BE2C (cell line): ENCODE data around the gene CIDEB.
A peak's percentile ranks its signal among the peaks of the same experiment; 100 is the strongest.

Experiments used
- DNase-seq: peaks from one replicate; pipeline ENCODE4 v3.0.0-alpha.2; 2020
- H3K27me3 ChIP-seq: fragments of 250-450 bp; sonication (Bioruptor Pico); 2 replicates; pipeline ENCODE4 v1.5.1; 2020; ENCODE audit warnings: mild to moderate bottlenecking
- H3K36me3 ChIP-seq: fragments of 250-450 bp; sonication (Bioruptor Pico); 2 replicates; pipeline ENCODE4 v1.5.1; 2020; ENCODE audit warnings: mild to moderate bottlenecking
- H3K4me1 ChIP-seq: fragments of 250-450 bp; sonication (Bioruptor Pico); 2 replicates; pipeline ENCODE4 v1.5.1; 2020
- H3K4me3 ChIP-seq: 2 replicates; pipeline ENCODE4 v1.5.1; 2011; ENCODE audit warnings: low read depth, low read length
- H3K9me3 ChIP-seq: fragments of 250-450 bp; sonication (Bioruptor Pico); 2 replicates; pipeline ENCODE4 v1.5.1; 2020
- TF ChIP-seq, protein P1 (sequence below): IDR thresholded peaks from 2 replicates; pipeline ENCODE4 v1.5.1; 2012; ENCODE audit warnings: mild to moderate bottlenecking, low read depth, low read length

CIDEB gene

DNA sequence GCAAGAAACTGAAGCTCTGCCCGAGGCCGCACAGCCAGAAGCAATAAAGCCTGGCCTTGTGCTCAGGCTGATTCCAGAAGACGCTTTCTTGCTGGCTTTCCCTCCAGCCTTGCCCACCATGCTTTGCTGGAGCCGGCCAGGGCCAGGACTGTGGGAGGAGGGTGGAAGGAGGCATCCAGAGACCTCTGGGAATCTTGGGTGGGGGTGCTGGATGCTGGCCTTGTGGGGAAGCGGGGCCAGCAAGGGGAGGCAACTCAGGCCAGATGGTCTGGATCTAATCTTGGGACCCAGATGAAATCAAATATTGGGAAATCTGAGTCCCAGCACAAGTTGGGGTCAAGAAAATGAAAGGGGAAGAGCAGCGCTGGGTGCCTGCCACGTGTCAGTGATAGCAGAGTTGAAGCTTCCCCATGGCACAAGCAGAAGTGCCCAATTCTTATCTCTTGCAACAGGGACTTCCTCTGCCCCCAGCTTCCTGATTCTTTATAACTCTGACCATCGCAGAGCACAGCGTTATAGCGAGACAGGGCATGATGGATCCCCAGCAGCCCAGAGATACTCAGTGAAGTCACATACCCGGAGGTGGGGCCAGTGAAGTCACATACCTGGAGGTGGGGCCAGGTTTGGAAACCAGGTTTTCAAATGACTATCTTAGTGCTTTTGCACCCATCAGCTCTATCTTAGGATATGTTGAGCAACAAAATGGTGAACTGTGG is 30.0 kb downstream of the CIDEB start:
- Histone ChIP-seq H3K9me3 (no peaks in the 10 kb centered on the region), H3K27me3 (no peaks in the 10 kb centered on the region), H3K4me1 (peaks cover 2% of the 10 kb centered on the region; the same call in 1 of the 2 replicates), H3K4me3 (no peak overlapping the region), H3K36me3 (no peaks in the 10 kb centered on the region)
- TF ChIP-seq, protein P1, sequence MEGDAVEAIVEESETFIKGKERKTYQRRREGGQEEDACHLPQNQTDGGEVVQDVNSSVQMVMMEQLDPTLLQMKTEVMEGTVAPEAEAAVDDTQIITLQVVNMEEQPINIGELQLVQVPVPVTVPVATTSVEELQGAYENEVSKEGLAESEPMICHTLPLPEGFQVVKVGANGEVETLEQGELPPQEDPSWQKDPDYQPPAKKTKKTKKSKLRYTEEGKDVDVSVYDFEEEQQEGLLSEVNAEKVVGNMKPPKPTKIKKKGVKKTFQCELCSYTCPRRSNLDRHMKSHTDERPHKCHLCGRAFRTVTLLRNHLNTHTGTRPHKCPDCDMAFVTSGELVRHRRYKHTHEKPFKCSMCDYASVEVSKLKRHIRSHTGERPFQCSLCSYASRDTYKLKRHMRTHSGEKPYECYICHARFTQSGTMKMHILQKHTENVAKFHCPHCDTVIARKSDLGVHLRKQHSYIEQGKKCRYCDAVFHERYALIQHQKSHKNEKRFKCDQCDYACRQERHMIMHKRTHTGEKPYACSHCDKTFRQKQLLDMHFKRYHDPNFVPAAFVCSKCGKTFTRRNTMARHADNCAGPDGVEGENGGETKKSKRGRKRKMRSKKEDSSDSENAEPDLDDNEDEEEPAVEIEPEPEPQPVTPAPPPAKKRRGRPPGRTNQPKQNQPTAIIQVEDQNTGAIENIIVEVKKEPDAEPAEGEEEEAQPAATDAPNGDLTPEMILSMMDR = no peak
- no peak for DNase-seq

DNA sequence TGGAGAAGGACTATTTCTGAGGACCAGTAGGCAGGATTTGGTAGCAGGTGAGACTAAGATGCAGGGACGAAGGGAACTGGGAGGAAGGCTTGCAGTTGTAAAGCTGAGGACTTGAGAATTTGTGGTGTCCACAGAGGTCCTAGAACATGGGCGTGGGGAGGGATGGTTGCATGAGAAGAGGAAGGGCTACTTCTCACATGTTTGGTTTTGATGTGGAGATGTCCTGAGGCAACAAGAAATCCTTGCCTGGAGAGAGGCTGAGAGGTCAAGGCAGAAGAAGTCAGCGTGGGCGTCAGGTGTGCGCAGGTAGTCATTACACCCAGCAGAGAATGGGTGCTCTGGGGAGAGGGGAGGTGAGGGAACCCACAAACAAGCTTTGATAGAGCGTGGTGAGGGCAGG is 30.7 kb downstream of the CIDEB start:
- Histone ChIP-seq H3K4me1 (peaks cover 2% of the 10 kb centered on the region; the same call in 1 of the 2 replicates), H3K27me3 (no peaks in the 10 kb centered on the region)
- TF ChIP-seq, protein P1 = no peak

DNA sequence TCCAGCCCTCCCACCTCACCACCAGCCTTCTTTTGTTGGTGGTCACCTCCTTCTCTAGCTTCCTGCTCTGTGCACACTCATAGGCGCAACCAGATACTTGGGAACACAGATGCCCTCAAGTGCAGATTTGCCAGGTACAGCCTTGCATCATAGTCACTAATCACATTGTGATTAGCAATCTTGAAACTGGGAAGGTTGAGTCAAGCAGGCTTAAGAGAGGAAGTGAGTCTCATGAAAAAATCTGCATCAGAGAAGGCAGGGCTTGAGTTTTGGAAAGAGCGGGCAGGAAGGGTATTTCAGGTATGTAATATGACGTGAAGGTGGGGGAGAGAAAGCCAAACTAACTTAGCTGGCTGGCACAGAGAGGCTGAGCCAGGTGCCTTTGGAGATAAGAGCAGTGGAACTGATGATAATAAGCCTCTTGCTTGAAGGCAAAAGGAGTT is 33.7 kb downstream of the CIDEB start:
- Histone ChIP-seq H3K36me3 (no peaks in the 10 kb centered on the region), H3K4me1 (peaks cover under 1% of the 10 kb centered on the region; the same call in 1 of the 2 replicates), H3K9me3 (no peaks in the 10 kb centered on the region), H3K27me3 (no peaks in the 10 kb centered on the region), H3K4me3 (no peak overlapping the region)
- no peak for DNase-seq
- TF ChIP-seq, protein P1 = no peak

More for the DNA sequence above, 30.7 kb downstream of the CIDEB start:
- H3K4me3 ChIP-seq = no peak overlapping the region
- H3K9me3 ChIP-seq = no peaks in the 10 kb centered on the region
- no peak for DNase-seq
- H3K36me3 ChIP-seq = no peaks in the 10 kb centered on the region

DNA sequence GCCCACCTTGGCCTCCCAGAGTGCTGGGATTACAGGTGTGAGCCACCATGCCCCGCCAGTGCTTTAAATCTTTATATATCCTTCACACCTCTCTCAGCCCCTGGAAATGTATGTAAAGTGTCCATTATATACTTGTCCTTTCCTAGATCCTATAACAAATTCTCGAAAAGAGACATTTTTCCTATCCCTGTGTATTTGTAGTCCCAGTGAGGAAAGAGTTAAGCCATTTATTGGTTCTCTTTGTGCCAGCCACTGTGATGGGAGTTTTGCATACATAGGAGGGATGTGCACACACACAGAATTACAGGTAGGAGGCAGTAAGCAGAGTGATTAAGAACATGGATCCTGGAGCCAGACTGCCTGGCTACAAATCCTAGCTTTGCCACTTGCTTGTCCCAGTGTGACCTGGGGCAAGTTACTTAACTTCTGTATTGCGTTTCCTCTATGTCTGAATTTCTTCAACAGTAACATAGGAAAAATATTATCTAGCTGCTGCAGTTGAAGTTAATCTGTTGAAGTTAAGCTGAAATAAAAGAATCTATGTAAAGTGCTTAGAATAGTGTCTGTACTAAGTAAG is 34.3 kb downstream of the CIDEB start:
- H3K4me3 ChIP-seq = no peak overlapping the region
- no peaks in the 10 kb centered on the region for H3K9me3 ChIP-seq
- H3K4me1 ChIP-seq = no peaks in the 10 kb centered on the region
- H3K36me3 ChIP-seq = no peaks in the 10 kb centered on the region
- TF ChIP-seq, protein P1 = peak; percentile 31
- no peak for DNase-seq
- H3K27me3 ChIP-seq = no peaks in the 10 kb centered on the region

DNA sequence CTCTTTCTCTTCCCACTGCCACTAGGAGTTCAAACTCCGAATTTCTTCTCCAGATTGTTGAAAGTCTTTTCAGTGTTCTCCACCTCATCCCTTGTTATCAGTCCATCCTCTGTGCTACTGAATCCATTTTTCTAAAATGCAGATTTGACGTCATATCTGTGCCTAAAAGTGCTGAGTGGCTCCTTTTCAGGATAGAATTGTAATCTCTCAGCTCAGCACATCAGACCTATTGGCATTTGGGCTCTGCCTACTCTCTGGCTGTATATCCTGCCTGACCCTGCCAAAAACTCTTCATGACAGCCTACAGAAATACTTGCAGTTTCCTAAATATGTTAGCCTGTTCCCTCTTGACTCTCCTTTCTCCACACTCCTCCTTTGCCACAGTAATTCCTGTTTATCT is 35.3 kb downstream of the CIDEB start:
- no peak for DNase-seq
- Histone ChIP-seq H3K4me1 (no peaks in the 10 kb centered on the region), H3K27me3 (no peaks in the 10 kb centered on the region), H3K36me3 (no peaks in the 10 kb centered on the region), H3K4me3 (no peak overlapping the region), H3K9me3 (no peaks in the 10 kb centered on the region)
- TF ChIP-seq, protein P1 = no peak

DNA sequence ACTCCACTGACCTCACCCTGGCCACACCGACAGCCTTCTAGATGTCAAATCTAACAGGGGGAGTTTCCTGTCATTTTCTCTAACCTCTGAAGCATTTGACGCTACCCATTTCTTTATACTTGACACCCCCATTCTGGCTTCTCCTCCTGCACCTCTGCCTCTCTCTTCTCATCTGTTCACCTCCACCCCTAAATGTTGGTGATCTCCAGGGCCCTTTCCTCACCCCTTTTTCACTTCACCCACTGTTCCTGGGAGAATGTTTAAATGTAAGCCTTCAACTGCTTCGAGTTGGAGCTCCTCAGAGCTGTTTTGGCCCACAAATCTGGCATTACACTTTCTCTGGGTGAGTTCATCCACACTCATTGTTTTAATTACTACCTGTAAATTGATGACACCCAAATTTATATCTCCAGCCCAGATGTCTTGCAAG is 35.9 kb downstream of the CIDEB start:
- TF ChIP-seq, protein P1 = no peak
- Histone ChIP-seq H3K4me3 (peak overlapping the region; percentile 76), H3K36me3 (no peaks in the 10 kb centered on the region), H3K9me3 (no peaks in the 10 kb centered on the region), H3K27me3 (no peaks in the 10 kb centered on the region), H3K4me1 (no peaks in the 10 kb centered on the region)
- no peak for DNase-seq
